ENCODE measurements around the gene PMEPA1.

Gene PMEPA1

DNA sequence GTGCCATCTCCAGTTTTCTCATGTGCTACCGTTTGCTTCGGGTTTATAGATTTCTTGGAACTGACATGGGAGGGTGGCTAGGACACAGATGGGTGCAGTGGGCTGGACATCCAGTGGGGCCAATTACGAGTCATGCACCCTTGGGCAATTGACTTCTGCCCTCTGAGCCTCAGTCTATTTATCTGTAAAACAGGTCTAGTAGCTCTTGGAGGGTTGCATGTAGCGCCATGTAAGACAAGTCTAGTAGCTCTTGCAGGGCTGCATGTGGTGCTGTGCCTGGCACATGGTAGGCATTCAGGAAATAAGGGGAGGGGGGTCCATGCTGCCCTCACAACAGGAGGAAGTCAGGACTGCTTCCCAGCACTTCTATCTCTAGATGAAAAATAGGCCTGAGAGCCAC is 15.3 kb downstream of the PMEPA1 start:
- Histone ChIP-seq H3K9me2 (replicated peaks; ENCODE audit: control insufficient read depth, low read length) (no peaks in the 10 kb centered on the region), H4K20me1 (ENCODE audit: control insufficient read depth, insufficient read depth, low read depth, low read length) (no peaks in the 10 kb centered on the region), H3K79me2 (ENCODE audit: control insufficient read depth, low read length) (peaks cover 86% of the 10 kb centered on the region), H3K4me1 (ENCODE audit: control insufficient read depth, low read length) (peaks cover 59% of the 10 kb centered on the region), H3K9me3 (ENCODE audit: control insufficient read depth, insufficient read depth, low read length) (no peaks in the 10 kb centered on the region), H3K27ac (ENCODE audit: low read depth, low read length) (no peak overlapping the region), H3K4me3 (ENCODE audit: low read length) (no peak overlapping the region), H3K4me2 (ENCODE audit: low read length) (no peak overlapping the region), H3F3A (ENCODE audit: control insufficient read depth, insufficient read depth) (no peaks in the 10 kb centered on the region), H3K27me3 (ENCODE audit: control insufficient read depth, low read length) (no peaks in the 10 kb centered on the region), H3K36me3 (ENCODE audit: control insufficient read depth, low read length) (no peaks in the 10 kb centered on the region)
- TF ChIP-seq, protein P1, sequence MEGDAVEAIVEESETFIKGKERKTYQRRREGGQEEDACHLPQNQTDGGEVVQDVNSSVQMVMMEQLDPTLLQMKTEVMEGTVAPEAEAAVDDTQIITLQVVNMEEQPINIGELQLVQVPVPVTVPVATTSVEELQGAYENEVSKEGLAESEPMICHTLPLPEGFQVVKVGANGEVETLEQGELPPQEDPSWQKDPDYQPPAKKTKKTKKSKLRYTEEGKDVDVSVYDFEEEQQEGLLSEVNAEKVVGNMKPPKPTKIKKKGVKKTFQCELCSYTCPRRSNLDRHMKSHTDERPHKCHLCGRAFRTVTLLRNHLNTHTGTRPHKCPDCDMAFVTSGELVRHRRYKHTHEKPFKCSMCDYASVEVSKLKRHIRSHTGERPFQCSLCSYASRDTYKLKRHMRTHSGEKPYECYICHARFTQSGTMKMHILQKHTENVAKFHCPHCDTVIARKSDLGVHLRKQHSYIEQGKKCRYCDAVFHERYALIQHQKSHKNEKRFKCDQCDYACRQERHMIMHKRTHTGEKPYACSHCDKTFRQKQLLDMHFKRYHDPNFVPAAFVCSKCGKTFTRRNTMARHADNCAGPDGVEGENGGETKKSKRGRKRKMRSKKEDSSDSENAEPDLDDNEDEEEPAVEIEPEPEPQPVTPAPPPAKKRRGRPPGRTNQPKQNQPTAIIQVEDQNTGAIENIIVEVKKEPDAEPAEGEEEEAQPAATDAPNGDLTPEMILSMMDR (IDR thresholded peaks at IDR 0.05; ENCODE audit: low read depth, low read length, poor library complexity, severe bottlenecking): no peak
- TF ChIP-seq EZH2phosphoT487 (IDR thresholded peaks at IDR 0.05; ENCODE audit: borderline replicate concordance, low read length): no peak

GRCh38 chr20:57693670-57694329 is 16.0 kb downstream of the PMEPA1 start:
- H3F3A ChIP-seq (ENCODE audit: control insufficient read depth, insufficient read depth): no peaks in the 10 kb centered on the region
- TF ChIP-seq EZH2phosphoT487 (IDR thresholded peaks at IDR 0.05; ENCODE audit: borderline replicate concordance, low read length): no peak
- TF ChIP-seq, protein P1 (IDR thresholded peaks at IDR 0.05; ENCODE audit: low read depth, low read length, poor library complexity, severe bottlenecking): no peak
- no peaks in the 10 kb centered on the region for H3K9me2 ChIP-seq (replicated peaks; ENCODE audit: control insufficient read depth, low read length)
- H3K9me3 ChIP-seq (ENCODE audit: control insufficient read depth, insufficient read depth, low read length): no peaks in the 10 kb centered on the region
- no peaks in the 10 kb centered on the region for H4K20me1 ChIP-seq (ENCODE audit: control insufficient read depth, insufficient read depth, low read depth, low read length)
- no peak overlapping the region for H3K4me2 ChIP-seq (ENCODE audit: low read length)
- no peak overlapping the region for H3K27ac ChIP-seq (ENCODE audit: low read depth, low read length)
- no peak overlapping the region for H3K4me3 ChIP-seq (ENCODE audit: low read length)
- peaks cover 79% of the 10 kb centered on the region for H3K79me2 ChIP-seq (ENCODE audit: control insufficient read depth, low read length)
- peaks cover 53% of the 10 kb centered on the region for H3K4me1 ChIP-seq (ENCODE audit: control insufficient read depth, low read length)
- H3K27me3 ChIP-seq (ENCODE audit: control insufficient read depth, low read length): no peaks in the 10 kb centered on the region
- no peaks in the 10 kb centered on the region for H3K36me3 ChIP-seq (ENCODE audit: control insufficient read depth, low read length)

DNA sequence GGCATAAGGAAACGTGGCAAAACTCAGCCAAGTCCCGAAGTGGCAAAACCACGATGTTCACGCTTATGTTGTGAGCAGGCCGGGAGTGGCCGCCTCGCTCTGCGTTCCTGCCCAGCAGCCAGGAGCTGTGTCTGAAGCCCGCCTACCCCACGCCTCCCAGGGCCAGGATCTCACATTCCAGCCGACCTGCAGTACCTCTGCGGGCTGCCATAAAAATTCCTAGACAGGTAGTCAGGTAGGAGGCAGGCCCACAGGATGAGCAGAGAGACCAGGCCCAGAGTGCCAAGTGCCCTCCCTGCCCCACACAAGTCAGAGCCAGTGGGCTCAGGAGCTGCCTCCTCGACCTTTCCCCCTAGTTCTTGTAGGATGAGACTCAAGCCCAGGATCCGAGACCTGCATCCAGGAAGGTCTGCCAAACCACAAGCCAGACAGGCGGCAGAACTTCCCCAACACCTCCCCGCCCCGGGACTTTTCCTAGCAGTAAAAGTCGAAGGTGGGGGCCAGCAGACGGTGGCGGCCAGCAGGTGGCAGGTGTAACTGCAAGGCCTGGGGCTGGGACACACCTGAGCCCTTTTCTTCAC is 16.7 kb downstream of the PMEPA1 start:
- Histone ChIP-seq H3F3A (ENCODE audit: control insufficient read depth, insufficient read depth) (no peaks in the 10 kb centered on the region), H3K4me1 (ENCODE audit: control insufficient read depth, low read length) (peaks cover 53% of the 10 kb centered on the region), H3K9me2 (replicated peaks; ENCODE audit: control insufficient read depth, low read length) (no peaks in the 10 kb centered on the region), H3K4me3 (ENCODE audit: low read length) (no peak overlapping the region), H3K4me2 (ENCODE audit: low read length) (no peak overlapping the region), H4K20me1 (ENCODE audit: control insufficient read depth, insufficient read depth, low read depth, low read length) (no peaks in the 10 kb centered on the region), H3K36me3 (ENCODE audit: control insufficient read depth, low read length) (no peaks in the 10 kb centered on the region), H3K27me3 (ENCODE audit: control insufficient read depth, low read length) (no peaks in the 10 kb centered on the region), H3K9me3 (ENCODE audit: control insufficient read depth, insufficient read depth, low read length) (no peaks in the 10 kb centered on the region), H3K79me2 (ENCODE audit: control insufficient read depth, low read length) (peaks cover 72% of the 10 kb centered on the region), H3K27ac (ENCODE audit: low read depth, low read length) (no peak overlapping the region)
- no peak for TF ChIP-seq EZH2phosphoT487 (IDR thresholded peaks at IDR 0.05; ENCODE audit: borderline replicate concordance, low read length)
- TF ChIP-seq, protein P1 (IDR thresholded peaks at IDR 0.05; ENCODE audit: low read depth, low read length, poor library complexity, severe bottlenecking): peak; percentile 47
